Activated CD8-positive, alpha-beta T cell treated with anti-CD3 and anti-CD28 coated beads for 36 hours (primary cell): ENCODE results near the gene CBFA2T3. TPM values are rescaled to one million over a fixed set of nuclear protein-coding genes. Genes with fewer than 3 reads are reported as not detected.

ENCODE experiments used
- ATAC-seq: fragments of 200-7000 bp; cut with Tn5 transposase; one replicate; pipeline ENCODE4 v1.10.0; 2021; ENCODE audit warnings: mild to moderate bottlenecking, moderate library complexity
- CTCF ChIA-PET: fragments of 350-600 bp; sonication (Branson Sonifier 250); formaldehyde crosslinking; loops from one replicate; lab custom pipeline; 2021; ENCODE audit warnings: antibody characterized with exemption; lab: Charles Lee
- POLR2A ChIA-PET: fragments of 350-600 bp; sonication (Branson Sonifier 250); formaldehyde crosslinking; loops from one replicate; lab custom pipeline; 2021; ENCODE audit warnings: antibody characterized with exemption; lab: Charles Lee
- DNase-seq: peaks from one replicate; pipeline ENCODE4 v3.0.0-alpha.2; 2020
- H3K27ac Mint-ChIP-seq: one replicate; pipeline ENCODE4 v1.8.0; 2021; ENCODE audit warnings: mild to moderate bottlenecking, mixed read lengths
- H3K27me3 Mint-ChIP-seq: one replicate; pipeline ENCODE4 v1.8.0; 2021; ENCODE audit warnings: mixed read lengths
- H3K36me3 Mint-ChIP-seq: one replicate; pipeline ENCODE4 v1.8.0; 2021; ENCODE audit warnings: low read depth, mixed read lengths
- H3K4me1 Mint-ChIP-seq: one replicate; pipeline ENCODE4 v1.8.0; 2021; ENCODE audit warnings: low read depth, mixed read lengths
- H3K4me3 Mint-ChIP-seq: one replicate; pipeline ENCODE4 v1.8.0; 2021; ENCODE audit warnings: mild to moderate bottlenecking, moderate library complexity, mixed read lengths
- H3K9me3 Mint-ChIP-seq: one replicate; pipeline ENCODE4 v1.8.0; 2021; ENCODE audit warnings: mixed read lengths
- CTCF ChIP-seq: fragments of 200-600 bp; IDR thresholded peaks from one replicate; pipeline ENCODE4 v1.8.0; 2022; ENCODE audit warnings: antibody characterized with exemption, mild to moderate bottlenecking
- intact Hi-C: fragments of 100-400 bp; cut with micrococcal nuclease; formaldehyde crosslinking; loops from one replicate; pipeline ENCODE4 v1.10.0; 2022
- total RNA-seq, 2 experiments: library from RNA; stranded (reverse); gene quantifications; one replicate each; pipeline ENCODE4 v1.2.3, GENCODE V29; 2021

CBFA2T3 gene
- total RNA-seq, 2 experiments from 2014 or later: 0.14 to 0.34 TPM

GRCh38 chr16:88914750-88915368, 62.1 kb downstream of the CBFA2T3 start:
- Mint-ChIP-seq H3K4me3 (no peak overlapping the region), H3K27ac (no peak overlapping the region), H3K4me1 (no peaks in the 10 kb centered on the region), H3K9me3 (no peaks in the 10 kb centered on the region), H3K27me3 (no peaks in the 10 kb centered on the region), H3K36me3 (no peaks in the 10 kb centered on the region)
- CTCF ChIA-PET: no interaction called here
- DNase-seq: no peak
- no peak for TF ChIP-seq CTCF
- ATAC-seq: no peak
- POLR2A ChIA-PET: no interaction called here
- intact Hi-C loops: no loop called here

GRCh38 chr16:88913870-88914269, 63.1 kb downstream of the CBFA2T3 start:
- ChIA-PET POLR2A (no interaction called here), CTCF (no interaction called here)
- H3K27me3 Mint-ChIP-seq: no peaks in the 10 kb centered on the region
- DNase-seq (no peak), ATAC-seq (no peak)
- no peaks in the 10 kb centered on the region for H3K36me3 Mint-ChIP-seq
- TF ChIP-seq CTCF: no peak
- H3K4me1 Mint-ChIP-seq: no peaks in the 10 kb centered on the region
- no peak overlapping the region for H3K27ac Mint-ChIP-seq
- no peaks in the 10 kb centered on the region for H3K9me3 Mint-ChIP-seq
- intact Hi-C loops: no loop called here
- H3K4me3 Mint-ChIP-seq: no peak overlapping the region

GRCh38 chr16:88913001-88913612, 63.9 kb downstream of the CBFA2T3 start:
- no peaks in the 10 kb centered on the region for H3K4me1 Mint-ChIP-seq
- DNase-seq: no peak
- no peak for ATAC-seq
- TF ChIP-seq CTCF: no peak
- no peaks in the 10 kb centered on the region for H3K36me3 Mint-ChIP-seq
- no peaks in the 10 kb centered on the region for H3K27me3 Mint-ChIP-seq
- no peak overlapping the region for H3K27ac Mint-ChIP-seq
- no peaks in the 10 kb centered on the region for H3K9me3 Mint-ChIP-seq
- POLR2A ChIA-PET: no interaction called here
- intact Hi-C loops: no loop called here
- CTCF ChIA-PET: no interaction called here
- no peak overlapping the region for H3K4me3 Mint-ChIP-seq

GRCh38 chr16:88912556-88912955, 64.5 kb downstream of the CBFA2T3 start:
- TF ChIP-seq CTCF: no peak
- intact Hi-C loops: no loop called here
- DNase-seq (no peak), ATAC-seq (no peak)
- H3K27me3 Mint-ChIP-seq: no peaks in the 10 kb centered on the region
- H3K36me3 Mint-ChIP-seq: no peaks in the 10 kb centered on the region
- ChIA-PET POLR2A (no interaction called here), CTCF (no interaction called here)
- H3K27ac Mint-ChIP-seq: no peak overlapping the region
- no peaks in the 10 kb centered on the region for H3K9me3 Mint-ChIP-seq
- H3K4me1 Mint-ChIP-seq: no peaks in the 10 kb centered on the region
- H3K4me3 Mint-ChIP-seq: no peak overlapping the region

GRCh38 chr16:88911946-88912310, 65.1 kb downstream of the CBFA2T3 start:
- no peaks in the 10 kb centered on the region for H3K4me1 Mint-ChIP-seq
- H3K9me3 Mint-ChIP-seq: no peaks in the 10 kb centered on the region
- no peak for TF ChIP-seq CTCF
- intact Hi-C loops: no loop called here
- no peak overlapping the region for H3K27ac Mint-ChIP-seq
- H3K36me3 Mint-ChIP-seq: no peaks in the 10 kb centered on the region
- DNase-seq (no peak), ATAC-seq (no peak)
- POLR2A ChIA-PET: no interaction called here
- no peak overlapping the region for H3K4me3 Mint-ChIP-seq
- CTCF ChIA-PET: no interaction called here
- no peaks in the 10 kb centered on the region for H3K27me3 Mint-ChIP-seq
